SK-N-SH (cell line): ENCODE data around the gene NR2F1-AS1. TPM values are rescaled to one million over a fixed set of nuclear protein-coding genes. Genes with fewer than 3 reads are reported as not detected.

Experiments used
- CTCF ChIA-PET: fragments of 300-600, 350-600 bp; formaldehyde crosslinking; extraction: SDS; loops from one replicate; lab custom pipeline; 2021; lab: Yijun Ruan, JAX
- POLR2A ChIA-PET: fragments of 350-600 bp; sonication (Branson Sonifier 250); formaldehyde crosslinking; extraction: SDS; loops from one replicate; lab custom pipeline; 2020; ENCODE audit warnings: antibody characterized with exemption, inconsistent platforms; lab: Yijun Ruan, JAX
- DNase-seq: peaks from one replicate; pipeline ENCODE4 v3.0.0; 2012
- H2AFZ ChIP-seq: fragments of 200-600 bp; sonication (generic); 2 replicates; pipeline ENCODE4 v1.8.1; 2016; ENCODE audit warnings: antibody characterized with exemption, mild to moderate bottlenecking, low read depth
- H3F3A ChIP-seq: fragments of 200-600 bp; sonication (generic); replicated peaks from 2 replicates; pipeline ENCODE3; 2016; ENCODE audit warnings: antibody characterized with exemption, mild to moderate bottlenecking; ENCODE audit not compliant: insufficient read depth
- H3K27ac ChIP-seq, 2 experiments: fragments of 200-500 bp in 1 of 2; fragments of 200-600 bp in 1 of 2; sonication (Bioruptor generic) in 1 of 2; sonication (generic), shearing (Covaris generic) in 1 of 2; 2 replicates each; pipeline versions ENCODE4 v1.5.1 to v1.6.1; 2014 to 2016; ENCODE audit warnings: low read depth in 2 of 2, inconsistent platforms in 1 of 2, low read length in 1 of 2, mild to moderate bottlenecking in 1 of 2, mixed read lengths in 1 of 2
- H3K27me3 ChIP-seq: fragments of 200-600 bp; sonication (generic), shearing (Covaris generic); 2 replicates; pipeline ENCODE4 v1.6.1; 2016; ENCODE audit warnings: mixed run types; ENCODE audit not compliant: insufficient read depth
- H3K36me3 ChIP-seq, 2 experiments: fragments of 200-500 bp in 1 of 2; fragments of 200-600 bp in 1 of 2; sonication (Bioruptor generic) in 1 of 2; sonication (generic) in 1 of 2; replicated peaks in 1 of 2; 2 replicates each; pipeline versions ENCODE3 to v1.5.1; 2014 to 2016; ENCODE audit warnings: low read length in 1 of 2, mild to moderate bottlenecking in 1 of 2; ENCODE audit not compliant: insufficient read depth in 2 of 2, control insufficient read depth in 1 of 2
- H3K4me1 ChIP-seq, 2 experiments: fragments of 200-500 bp in 1 of 2; fragments of 200-600 bp in 1 of 2; sonication (Bioruptor generic) in 1 of 2; sonication (generic), shearing (Covaris generic) in 1 of 2; 2 replicates each; pipeline versions ENCODE4 v1.5.1 to v1.6.1; 2014 to 2016; ENCODE audit warnings: low read depth in 1 of 2, low read length in 1 of 2, mixed run types in 1 of 2; ENCODE audit not compliant: insufficient read depth in 2 of 2, control insufficient read depth in 1 of 2
- H3K4me2 ChIP-seq: fragments of 200-600 bp; sonication (generic), shearing (Covaris generic); 2 replicates; pipeline ENCODE4 v1.6.1; 2017; ENCODE audit warnings: mixed run types
- H3K4me3 ChIP-seq, 2 experiments: fragments of 200-500 bp in 1 of 2; fragments of 200-600 bp in 1 of 2; sonication (Bioruptor generic) in 1 of 2; sonication (generic), shearing (Covaris generic) in 1 of 2; 2 replicates each; pipeline versions ENCODE4 v1.5.1 to v1.8.1; 2014 to 2016; ENCODE audit warnings: low read depth in 2 of 2, inconsistent platforms in 1 of 2, low read length in 1 of 2, mild to moderate bottlenecking in 1 of 2, mixed read lengths in 1 of 2, moderate library complexity in 1 of 2
- H3K79me2 ChIP-seq: fragments of 200-600 bp; sonication (generic); 2 replicates; pipeline ENCODE4 v1.8.1; 2017; ENCODE audit warnings: mild to moderate bottlenecking; ENCODE audit not compliant: insufficient read depth
- H3K9ac ChIP-seq: fragments of 200-600 bp; sonication (generic); 2 replicates; pipeline ENCODE4 v1.6.1; 2017; ENCODE audit warnings: mixed run types
- H3K9me2 ChIP-seq: fragments of 200-600 bp; sonication (generic); 2 replicates; pipeline ENCODE4 v1.6.1; 2017; ENCODE audit warnings: mixed run types
- H3K9me3 ChIP-seq: fragments of 200-600 bp; sonication (generic); 2 replicates; pipeline ENCODE4 v1.6.1; 2017; ENCODE audit warnings: mixed run types, mild to moderate bottlenecking, moderate library complexity
- H4K20me1 ChIP-seq: fragments of 200-600 bp; sonication (generic); 2 replicates; pipeline ENCODE4 v1.6.1; 2017; ENCODE audit warnings: mild to moderate bottlenecking, mixed run types; ENCODE audit not compliant: insufficient read depth
- ELF1 ChIP-seq: IDR thresholded peaks from 2 replicates; pipeline ENCODE4 v1.4.0; 2012
- EZH2phosphoT487 ChIP-seq: fragments of 200-600 bp; sonication (generic); IDR thresholded peaks from 2 replicates; pipeline ENCODE4 v1.6.1; 2017; ENCODE audit warnings: low read depth, mixed run types, mild to moderate bottlenecking, antibody characterized with exemption, moderate library complexity, borderline replicate concordance
- FOSL2 ChIP-seq: IDR thresholded peaks from 2 replicates; pipeline ENCODE4 v1.4.0; 2012; ENCODE audit warnings: low read depth, mild to moderate bottlenecking, moderate library complexity, borderline replicate concordance
- JUND ChIP-seq: IDR thresholded peaks from 2 replicates; pipeline ENCODE4 v1.4.0; 2012
- MEF2A ChIP-seq: IDR thresholded peaks from 2 replicates; pipeline ENCODE4 v1.4.0; 2012; ENCODE audit warnings: low read depth, borderline replicate concordance
- NFIC ChIP-seq: IDR thresholded peaks from 2 replicates; pipeline ENCODE4 v1.4.0; 2012; ENCODE audit warnings: borderline replicate concordance
- PBX3 ChIP-seq: IDR thresholded peaks from 2 replicates; pipeline ENCODE4; 2012
- SMC3 ChIP-seq: IDR thresholded peaks from 2 replicates; pipeline ENCODE4 v1.6.1; 2012; ENCODE audit warnings: low read depth, low read length, improper control_type of control experiment
- USF2 ChIP-seq: fragments of 150-350 bp; IDR thresholded peaks from 2 replicates; pipeline ENCODE4 v1.6.1; 2017; ENCODE audit warnings: antibody characterized with exemption, low read length, low read depth, borderline replicate concordance
- WGBS: methylation state at CpG from one replicate; pipeline ENCODE4 v1.1.6; 2017; ENCODE audit warnings: low lambda C conversion rate; 5-methylcytosine and 5-hydroxymethylcytosine counted together
- polyA plus RNA-seq, 3 experiments: library from polyadenylated mRNA; depleted of rRNA; stranded (reverse); fragments of >200 nt; gene quantifications; 2 replicates each; pipeline ENCODE4 v1.2.3, GENCODE V29; 2012
- TF ChIP-seq, protein P1 (sequence below): IDR thresholded peaks from 2 replicates; pipeline ENCODE4 v1.4.0; 2012; ENCODE audit warnings: low read depth, borderline replicate concordance

NR2F1-AS1 gene
- polyA plus RNA-seq, 1 of the 3 experiments (the other 2 are of a cell fraction) = 7.4 TPM

- TF ChIP-seq USF2 (no peak), SMC3 (no peak)
These were observed 11.9 kb upstream of the NR2F1-AS1 start (continued) for GRCh38 chr5:93592883-93593282.

DNA sequence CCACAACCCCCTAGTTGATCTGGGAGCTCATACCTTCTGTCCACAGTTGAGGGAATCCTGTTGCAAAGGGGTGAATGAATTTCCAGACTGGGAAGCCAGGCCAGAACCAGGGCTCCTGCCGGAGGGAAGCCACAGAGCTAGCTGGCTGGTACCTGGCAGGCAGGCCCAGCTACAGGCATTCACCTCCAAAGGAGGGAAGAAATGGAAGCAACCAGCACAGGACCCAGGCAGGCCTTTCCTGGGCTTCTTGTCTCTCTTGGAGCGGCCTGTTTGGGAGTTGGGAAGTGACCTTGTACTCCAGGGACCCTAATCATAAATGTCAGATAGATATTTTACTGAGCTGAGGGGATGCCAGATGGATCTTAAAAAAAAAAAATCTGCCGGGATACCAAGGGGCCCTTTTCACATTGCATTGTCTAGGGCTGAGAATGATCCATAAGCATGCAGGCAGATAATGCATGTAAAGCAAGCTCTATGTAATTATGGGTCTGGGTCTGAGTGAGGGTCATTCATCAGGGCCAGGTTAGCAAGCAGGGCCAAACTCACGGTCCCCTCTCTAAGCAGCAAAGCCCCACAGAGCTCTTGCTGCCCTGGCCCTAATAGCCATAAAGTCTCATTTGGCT, 10.4 kb upstream of the NR2F1-AS1 start:
- no peak overlapping the region for H2AFZ ChIP-seq
- peaks cover 65% of the 10 kb centered on the region for H3K79me2 ChIP-seq
- no peak overlapping the region for H3K4me3 ChIP-seq
- WGBS = 100% methylated on average over 3 of the region's 4 CpGs
- no peaks in the 10 kb centered on the region for H3K9me2 ChIP-seq
- no peak for DNase-seq
- peaks cover 4% of the 10 kb centered on the region; the same call in 1 of the 2 replicates for H4K20me1 ChIP-seq
- no peak overlapping the region for H3K27ac ChIP-seq
- peaks cover 24 to 51% of the 10 kb centered on the region in 2 experiments for H3K36me3 ChIP-seq
- H3F3A ChIP-seq = peaks cover 6% of the 10 kb centered on the region
- ChIA-PET POLR2A (interaction anchor here (1.2 kb wide), 1 partner anchor 10 kb away, joined by 3 read pairs; no protein-coding TSS in a partner anchor), CTCF (interaction anchor here (0.8 to 3.0 kb wide), 6 partner anchors 10 to 1259 kb away, joined by 3 to 13 read pairs (median 6); no protein-coding TSS in a partner anchor)
- H3K9ac ChIP-seq = no peak overlapping the region
- H3K4me2 ChIP-seq = 0 out of 2 replicates have a peak overlapping the region, but pooled peaks have one; percentile 6
- TF ChIP-seq ELF1 (no peak), JUND (no peak)
- no peaks in the 10 kb centered on the region for H3K27me3 ChIP-seq
- no peaks in the 10 kb centered on the region for H3K9me3 ChIP-seq
- H3K4me1 ChIP-seq = peaks cover 0 to 24% of the 10 kb centered on the region in 2 experiments; a peak in 3 of 4 replicates

DNA sequence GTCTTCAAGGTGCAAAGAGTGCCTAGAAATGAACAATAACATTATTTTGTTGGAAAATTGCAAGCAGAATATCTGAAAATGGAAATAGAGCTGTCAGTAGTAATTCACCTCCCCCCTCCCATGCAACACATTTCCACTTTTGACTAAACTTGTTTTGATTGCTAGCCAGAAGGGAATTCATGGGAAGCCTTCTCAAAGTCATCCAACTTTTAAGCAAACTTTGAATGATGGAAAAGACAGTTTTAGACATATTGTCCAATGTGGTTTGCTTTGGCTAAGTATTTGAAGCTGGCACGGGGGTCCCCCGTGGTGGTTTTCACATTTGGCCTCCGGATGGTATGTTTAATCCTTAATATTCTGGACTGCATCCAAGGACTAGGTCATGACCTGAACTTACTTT, 9.5 kb upstream of the NR2F1-AS1 start:
- DNase-seq = no peak
- Histone ChIP-seq H3K4me3 (no peak overlapping the region), H3K9me3 (no peaks in the 10 kb centered on the region), H3K4me1 (peaks cover 0 to 24% of the 10 kb centered on the region in 2 experiments; a peak in 3 of 4 replicates)
- no peak for TF ChIP-seq EZH2phosphoT487
- TF ChIP-seq NFIC = peak; percentile 19; the same call in 1 of the 2 replicates
- peak; percentile 25 for TF ChIP-seq PBX3
- TF ChIP-seq FOSL2 = no peak
- no peak for TF ChIP-seq USF2
- no peak for TF ChIP-seq MEF2A
- TF ChIP-seq, protein P1, sequence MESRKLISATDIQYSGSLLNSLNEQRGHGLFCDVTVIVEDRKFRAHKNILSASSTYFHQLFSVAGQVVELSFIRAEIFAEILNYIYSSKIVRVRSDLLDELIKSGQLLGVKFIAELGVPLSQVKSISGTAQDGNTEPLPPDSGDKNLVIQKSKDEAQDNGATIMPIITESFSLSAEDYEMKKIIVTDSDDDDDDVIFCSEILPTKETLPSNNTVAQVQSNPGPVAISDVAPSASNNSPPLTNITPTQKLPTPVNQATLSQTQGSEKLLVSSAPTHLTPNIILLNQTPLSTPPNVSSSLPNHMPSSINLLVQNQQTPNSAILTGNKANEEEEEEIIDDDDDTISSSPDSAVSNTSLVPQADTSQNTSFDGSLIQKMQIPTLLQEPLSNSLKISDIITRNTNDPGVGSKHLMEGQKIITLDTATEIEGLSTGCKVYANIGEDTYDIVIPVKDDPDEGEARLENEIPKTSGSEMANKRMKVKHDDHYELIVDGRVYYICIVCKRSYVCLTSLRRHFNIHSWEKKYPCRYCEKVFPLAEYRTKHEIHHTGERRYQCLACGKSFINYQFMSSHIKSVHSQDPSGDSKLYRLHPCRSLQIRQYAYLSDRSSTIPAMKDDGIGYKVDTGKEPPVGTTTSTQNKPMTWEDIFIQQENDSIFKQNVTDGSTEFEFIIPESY = no peak
- TF ChIP-seq ELF1 = no peak
- TF ChIP-seq, all 33 proteins: peak for 2
- CTCF ChIA-PET = interaction anchor here (0.8 to 3.0 kb wide), 6 partner anchors 11 to 1260 kb away, joined by 3 to 13 read pairs (median 6); no protein-coding TSS in a partner anchor
- Histone ChIP-seq H3F3A (peaks cover 9% of the 10 kb centered on the region), H3K36me3 (peaks cover 24 to 47% of the 10 kb centered on the region in 2 experiments), H4K20me1 (peaks cover 4% of the 10 kb centered on the region; the same call in 1 of the 2 replicates), H3K27me3 (no peaks in the 10 kb centered on the region), H2AFZ (no peak overlapping the region), H3K27ac (peak overlapping the region in 1 of 2 experiments; percentile 67; a peak in 2 of 4 replicates), H3K79me2 (peaks cover 74% of the 10 kb centered on the region), H3K9me2 (no peaks in the 10 kb centered on the region), H3K4me2 (peak overlapping the region; percentile 50), H3K9ac (no peak overlapping the region)
- POLR2A ChIA-PET = no interaction called here
- WGBS = 50% methylated on average over 3 of the region's 3 CpGs
